Ramos (cell line): ENCODE results near the gene PDGFA.

Experiments
- in situ Hi-C: fragments of 300-500 bp; cut with MboI; formaldehyde crosslinking; loops from one replicate; pipeline ENCODE4 v1.14.3; 2022; ENCODE audit warnings: low sequenced_read_pairs; ENCODE audit not compliant: unreplicated experiment

The PDGFA gene

GRCh38 chr7:479115-479947 is 40.3 kb downstream of the PDGFA start:
- in situ Hi-C loops = no loop called here

GRCh38 chr7:477626-478220 is 41.9 kb downstream of the PDGFA start:
- in situ Hi-C loops = no loop called here

- in situ Hi-C loops = no loop called here
Observed at GRCh38 chr7:476736-477360, 42.8 kb downstream of the PDGFA start.

- in situ Hi-C loops = no loop called here
Observed at GRCh38 chr7:475951-476441, 43.6 kb downstream of the PDGFA start.

GRCh38 chr7:475425-475728 is 44.3 kb downstream of the PDGFA start:
- in situ Hi-C loops = no loop called here

- in situ Hi-C loops = no loop called here
Observed at GRCh38 chr7:474605-475424, 44.8 kb downstream of the PDGFA start.

GRCh38 chr7:473870-474604 is 45.6 kb downstream of the PDGFA start:
- in situ Hi-C loops = no loop called here

- in situ Hi-C loops = no loop called here
Observed at GRCh38 chr7:473211-473734, 46.4 kb downstream of the PDGFA start.

GRCh38 chr7:472640-472957 is 47.0 kb downstream of the PDGFA start:
- in situ Hi-C loops = no loop called here

GRCh38 chr7:471866-472639 is 47.6 kb downstream of the PDGFA start:
- in situ Hi-C loops = no loop called here

GRCh38 chr7:471191-471865 is 48.3 kb downstream of the PDGFA start:
- in situ Hi-C loops = no loop called here

- in situ Hi-C loops = no loop called here
Observed at GRCh38 chr7:469563-469961, 50.1 kb downstream of the PDGFA start.

GRCh38 chr7:468681-469562 is 50.7 kb downstream of the PDGFA start:
- in situ Hi-C loops = no loop called here

GRCh38 chr7:467856-468545 is 51.6 kb downstream of the PDGFA start:
- in situ Hi-C loops = no loop called here

GRCh38 chr7:467393-467828 is 52.2 kb downstream of the PDGFA start:
- in situ Hi-C loops = no loop called here

GRCh38 chr7:466465-467191 is 53.0 kb downstream of the PDGFA start:
- in situ Hi-C loops = no loop called here
